Body of pancreas (tissue), 4 donors: ENCODE data around the gene PCSK4. TPM values are rescaled to one million over a fixed set of nuclear protein-coding genes. Genes with fewer than 3 reads are reported as not detected.

Source experiments
- ATAC-seq: fragments of 150-250 bp; one replicate; pipeline ENCODE4 v1.9.1; 2016
- DNase-seq, 4 donors: peaks; one replicate each; pipeline ENCODE4 v3.0.0-alpha.2; 2019
- H3K27ac ChIP-seq, 4 donors: fragments of 200-600 bp; sonication (generic); 1 replicate in 3 of 4; 2 replicates in 1 of 4; pipeline versions ENCODE4 v1.5.1 to v1.6.1; 2016 to 2019; ENCODE audit warnings: mild to moderate bottlenecking in 1 of 4, mixed read lengths in 1 of 4, moderate library complexity in 1 of 4
- H3K27me3 ChIP-seq, 2 donors: fragments of 200-600 bp; sonication (generic); one replicate each; pipeline ENCODE4 v1.6.0; 2016; ENCODE audit warnings: mild to moderate bottlenecking in 1 of 2
- H3K36me3 ChIP-seq, 2 donors: fragments of 200-600 bp; sonication (generic); replicated peaks in 1 of 2; 2 replicates each; pipeline ENCODE4 v1.5.1; 2016; ENCODE audit warnings: low read depth in 2 of 2; ENCODE audit not compliant: insufficient read depth in 1 of 2
- H3K4me1 ChIP-seq: fragments of 200-600 bp; sonication (generic); one replicate; pipeline ENCODE4 v1.6.0; 2016
- H3K4me3 ChIP-seq, 2 donors: fragments of 200-600 bp; sonication (generic); 1 replicate in 1 of 2; 2 replicates in 1 of 2; pipeline ENCODE4 v1.5.1; 2016 to 2019
- H3K9me3 ChIP-seq, 3 donors: fragments of 200-600 bp; sonication (generic); 1 replicate in 2 of 3; 2 replicates in 1 of 3; pipeline ENCODE4 v1.5.1; 2016
- POLR2A ChIP-seq, 3 donors: fragments of 450-650 bp; IDR thresholded peaks; one replicate each; pipeline ENCODE4 v1.6.1; 2016; ENCODE audit warnings: antibody characterized with exemption in 3 of 3, mild to moderate bottlenecking in 2 of 3
- WGBS, 2 donors: methylation state at CpG; one replicate each; pipeline ENCODE4 v1.1.5; 2017; 5-methylcytosine and 5-hydroxymethylcytosine counted together
- intact Hi-C: fragments of 100-400 bp; cut with DNase I; formaldehyde crosslinking; loops from one replicate; pipeline ENCODE4 v1.15.1; 2023
- total RNA-seq, 2 donors: library from RNA; depleted of rRNA; stranded (reverse); fragments of >200 nt; gene quantifications; one replicate each; pipeline ENCODE4 v1.1.0, GENCODE V29; 2016
- TF ChIP-seq, protein P1 (sequence below), 7 experiments: fragments of 450-650 bp in 4 of 7; fragments of 200-600 bp in 3 of 7; sonication (generic) in 3 of 7; IDR thresholded peaks; one replicate each; pipeline ENCODE4 v1.5.1; 2016 to 2019; ENCODE audit warnings: antibody characterized with exemption in 7 of 7

The PCSK4 gene
- total RNA-seq, 2 donors from 2014 or later = 5.2 to 10.9 TPM

DNA sequence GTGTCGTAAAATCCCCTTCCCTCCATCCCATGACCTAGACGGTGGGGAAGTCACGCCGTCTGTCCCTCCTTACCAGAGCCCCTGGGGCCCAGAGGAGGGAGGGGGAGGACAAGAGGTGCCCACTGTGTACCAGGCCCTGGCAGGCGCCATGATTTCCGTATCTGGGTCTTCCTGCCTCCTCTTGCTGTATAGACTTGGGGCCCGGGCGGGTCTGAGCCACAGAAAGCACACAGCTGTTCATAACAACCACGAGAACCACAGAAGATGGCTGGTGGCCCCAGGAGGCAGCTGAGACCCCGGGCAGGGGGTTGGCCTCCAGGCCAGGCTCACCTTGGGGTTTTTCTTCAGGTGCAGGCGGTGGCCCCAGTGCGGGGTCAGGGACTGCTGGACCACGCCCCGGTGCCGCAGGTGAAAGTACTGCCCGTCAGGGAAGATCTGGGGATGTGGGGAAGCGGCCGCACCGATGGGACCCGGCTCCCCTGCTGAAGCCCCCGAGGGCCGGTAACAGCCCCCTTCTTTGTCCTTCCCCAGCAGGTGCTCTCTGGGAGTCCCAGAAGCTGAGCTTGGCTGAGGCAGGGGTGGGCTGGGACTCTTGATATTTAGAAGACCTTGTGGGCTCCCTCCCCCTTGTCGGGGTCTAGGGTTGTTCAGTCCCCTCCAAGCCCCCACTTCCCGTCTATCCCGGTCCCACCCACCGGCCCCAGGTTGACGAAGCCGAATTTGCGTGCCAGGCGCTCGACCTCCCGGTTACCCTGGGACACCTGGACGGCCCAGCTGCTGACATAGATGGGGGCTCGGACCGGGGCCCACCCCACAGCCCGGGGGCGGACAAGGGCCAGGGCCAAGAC, 463 bp downstream of the PCSK4 start:
- Histone ChIP-seq H3K27me3 (no peaks in the 10 kb centered on the region), H3K9me3 (no peaks in the 10 kb centered on the region), H3K4me3 (peak overlapping the region; percentile 13 to 27), H3K27ac (peak overlapping the region; percentile 63 to 89 (median 76)), H3K36me3 (no peaks in the 10 kb centered on the region), H3K4me1 (peaks cover 37% of the 10 kb centered on the region)
- intact Hi-C loops = no loop called here
- 29 to 72% methylated on average over 10 to 37 of the region's 37 CpGs for WGBS, 2 donors
- peak in 1 of 4 donors; percentile 21 for DNase-seq
- no peak for ATAC-seq
- TF ChIP-seq POLR2A (IDR thresholded peaks at IDR 0.05) = peak in 2 of 3 donors; percentile 41 to 45
- TF ChIP-seq, protein P1, sequence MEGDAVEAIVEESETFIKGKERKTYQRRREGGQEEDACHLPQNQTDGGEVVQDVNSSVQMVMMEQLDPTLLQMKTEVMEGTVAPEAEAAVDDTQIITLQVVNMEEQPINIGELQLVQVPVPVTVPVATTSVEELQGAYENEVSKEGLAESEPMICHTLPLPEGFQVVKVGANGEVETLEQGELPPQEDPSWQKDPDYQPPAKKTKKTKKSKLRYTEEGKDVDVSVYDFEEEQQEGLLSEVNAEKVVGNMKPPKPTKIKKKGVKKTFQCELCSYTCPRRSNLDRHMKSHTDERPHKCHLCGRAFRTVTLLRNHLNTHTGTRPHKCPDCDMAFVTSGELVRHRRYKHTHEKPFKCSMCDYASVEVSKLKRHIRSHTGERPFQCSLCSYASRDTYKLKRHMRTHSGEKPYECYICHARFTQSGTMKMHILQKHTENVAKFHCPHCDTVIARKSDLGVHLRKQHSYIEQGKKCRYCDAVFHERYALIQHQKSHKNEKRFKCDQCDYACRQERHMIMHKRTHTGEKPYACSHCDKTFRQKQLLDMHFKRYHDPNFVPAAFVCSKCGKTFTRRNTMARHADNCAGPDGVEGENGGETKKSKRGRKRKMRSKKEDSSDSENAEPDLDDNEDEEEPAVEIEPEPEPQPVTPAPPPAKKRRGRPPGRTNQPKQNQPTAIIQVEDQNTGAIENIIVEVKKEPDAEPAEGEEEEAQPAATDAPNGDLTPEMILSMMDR (IDR thresholded peaks at IDR 0.05) = no peak

DNA sequence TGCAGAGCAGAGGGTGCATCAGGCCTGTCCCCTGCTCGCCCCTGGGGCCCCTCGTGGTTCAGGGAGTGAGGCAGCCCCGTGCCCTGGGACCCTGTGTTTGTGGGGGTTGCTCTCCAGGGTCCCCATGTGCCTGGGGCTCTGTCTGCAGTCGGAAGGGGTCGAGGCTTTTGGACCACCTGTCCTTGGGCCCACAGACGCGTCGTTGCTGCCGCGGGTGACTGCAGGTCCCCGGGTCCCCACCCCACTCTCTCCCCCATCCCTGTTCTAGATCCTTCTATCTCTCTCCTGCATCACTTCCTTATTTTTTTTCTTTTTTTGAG, 1.9 kb downstream of the PCSK4 start:
- ATAC-seq (no peak), DNase-seq (peak in 1 of 4 donors; percentile 11)
- Histone ChIP-seq H3K36me3 (no peaks in the 10 kb centered on the region), H3K4me1 (peaks cover 32% of the 10 kb centered on the region), H3K9me3 (no peaks in the 10 kb centered on the region), H3K27ac (no peak overlapping the region), H3K4me3 (no peak overlapping the region), H3K27me3 (no peaks in the 10 kb centered on the region)
- TF ChIP-seq POLR2A (IDR thresholded peaks at IDR 0.05) = no peak
- TF ChIP-seq, protein P1 (IDR thresholded peaks at IDR 0.05) = no peak
- 84 to 94% methylated on average over 8 to 11 of the region's 11 CpGs for WGBS, 2 donors
- intact Hi-C loops = no loop called here

DNA sequence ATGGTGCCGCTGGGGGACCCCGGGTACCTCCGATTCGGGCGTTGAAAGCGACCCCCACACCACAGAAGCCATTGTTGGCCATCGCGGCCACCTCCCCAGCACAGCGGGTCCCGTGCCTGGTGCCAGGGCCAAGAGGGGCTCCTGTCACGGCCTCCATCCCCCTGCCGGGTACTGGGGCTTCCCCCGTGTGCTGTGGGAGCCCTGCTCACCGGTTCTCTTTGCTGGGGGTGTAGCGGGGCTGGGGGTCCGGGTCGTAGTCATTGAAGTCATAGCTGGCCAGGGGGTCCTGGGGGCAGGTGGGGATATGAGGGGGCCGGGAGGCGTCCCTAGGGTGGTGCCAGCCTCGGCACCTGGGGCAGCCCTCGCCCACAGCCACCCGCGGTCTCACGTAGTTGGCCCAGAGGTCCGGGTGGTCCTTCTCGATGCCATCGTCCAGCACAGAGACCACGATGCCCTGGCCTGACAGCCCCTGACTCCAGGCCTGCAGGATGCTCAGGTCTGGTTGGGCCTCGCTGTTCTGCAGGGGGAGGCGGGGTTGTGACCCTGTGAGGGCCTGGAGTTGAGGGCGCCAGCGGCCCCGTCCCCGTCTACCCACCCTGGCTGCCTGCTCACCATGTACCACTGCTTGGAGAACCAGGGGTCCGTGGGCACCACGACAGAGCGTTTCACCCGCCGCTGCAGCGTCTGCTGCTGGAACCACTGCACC, 2.4 kb downstream of the PCSK4 start:
- Histone ChIP-seq H3K27ac (no peak overlapping the region), H3K36me3 (no peaks in the 10 kb centered on the region), H3K27me3 (no peaks in the 10 kb centered on the region), H3K4me1 (peaks cover 27% of the 10 kb centered on the region), H3K9me3 (no peaks in the 10 kb centered on the region), H3K4me3 (no peak overlapping the region)
- WGBS, 2 donors = 84 to 100% methylated on average over 5 to 9 of the region's 40 CpGs
- ATAC-seq = no peak
- DNase-seq = peak in 1 of 4 donors; percentile 10
- TF ChIP-seq, protein P1 (IDR thresholded peaks at IDR 0.05) = no peak
- TF ChIP-seq POLR2A (IDR thresholded peaks at IDR 0.05) = no peak
- intact Hi-C loops = no loop called here

DNA sequence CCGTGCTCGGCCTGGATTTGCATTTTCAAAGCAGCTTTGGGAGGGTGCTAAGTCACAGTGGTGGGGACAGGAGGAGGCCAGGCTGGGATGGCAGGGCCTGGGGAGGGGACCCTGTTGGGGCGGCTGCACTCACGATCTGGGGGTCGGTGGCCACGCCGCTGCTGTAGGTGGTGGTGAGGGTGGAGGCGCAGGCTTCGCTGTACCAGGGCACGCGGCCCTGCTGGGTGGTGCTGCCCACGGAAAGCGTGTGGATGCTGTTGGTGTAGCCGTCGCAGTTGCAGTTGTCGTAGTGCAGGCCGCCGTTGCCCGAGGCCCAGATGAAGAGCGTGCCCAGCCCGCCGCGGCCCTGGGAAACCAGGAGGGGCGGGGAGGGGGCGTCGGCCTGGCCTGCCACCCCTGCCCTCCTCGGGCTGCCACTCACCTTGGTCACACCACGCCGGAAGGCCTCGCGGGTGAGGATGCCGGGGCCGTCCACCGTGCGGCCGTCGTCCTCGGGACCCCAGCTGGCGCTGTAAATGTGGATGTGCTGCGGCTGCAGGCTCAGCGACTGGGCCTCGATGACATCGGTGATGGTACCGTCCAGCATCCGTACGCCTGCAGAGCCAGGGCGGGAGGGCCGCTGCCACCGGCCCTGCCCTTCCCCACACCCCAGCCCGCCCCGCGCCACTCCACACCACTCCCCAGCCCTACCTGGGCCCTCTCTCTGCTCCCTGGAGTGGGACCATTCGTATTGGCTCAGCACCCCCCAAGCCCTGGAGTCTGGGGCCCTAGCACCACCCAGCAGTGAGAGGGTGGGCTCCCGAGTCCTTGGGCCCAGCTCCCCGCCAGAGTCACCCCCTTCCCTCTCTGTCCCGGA, 3.2 kb downstream of the PCSK4 start:
- TF ChIP-seq POLR2A (IDR thresholded peaks at IDR 0.05) = no peak
- Histone ChIP-seq H3K36me3 (no peaks in the 10 kb centered on the region), H3K4me1 (peaks cover 19% of the 10 kb centered on the region), H3K27ac (no peak overlapping the region), H3K4me3 (no peak overlapping the region), H3K9me3 (no peaks in the 10 kb centered on the region), H3K27me3 (no peaks in the 10 kb centered on the region)
- DNase-seq (no peak), ATAC-seq (no peak)
- WGBS, 2 donors = 96 to 99% methylated on average over 16 to 48 of the region's 56 CpGs
- intact Hi-C loops = no loop called here

DNA sequence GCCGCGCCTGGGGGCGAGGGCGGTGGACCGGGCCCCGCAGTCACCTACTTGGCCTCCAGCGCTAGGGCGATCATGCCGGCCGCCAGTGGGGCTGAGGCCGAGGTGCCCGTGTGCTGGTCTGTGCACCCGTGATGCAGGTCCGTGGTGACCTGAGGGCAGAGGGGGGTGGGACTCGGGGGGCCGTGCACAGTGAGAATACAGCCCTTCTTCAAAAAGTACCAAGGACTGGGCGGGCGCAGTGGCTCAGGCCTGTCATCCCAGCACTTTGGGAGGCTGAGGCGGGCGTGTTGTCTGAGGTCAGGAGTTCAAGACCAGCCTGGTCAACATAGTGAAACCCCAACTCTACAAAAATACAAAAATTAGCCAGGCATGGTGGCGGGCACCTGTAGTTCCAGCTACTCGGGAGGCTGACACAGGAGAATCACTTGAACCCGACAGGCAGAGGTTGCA, 6.1 kb downstream of the PCSK4 start:
- TF ChIP-seq POLR2A (IDR thresholded peaks at IDR 0.05) = no peak
- TF ChIP-seq, protein P1 (IDR thresholded peaks at IDR 0.05) = no peak
- no peak overlapping the region for H3K4me3 ChIP-seq
- H3K27me3 ChIP-seq = no peaks in the 10 kb centered on the region
- H3K36me3 ChIP-seq = no peaks in the 10 kb centered on the region
- H3K27ac ChIP-seq = no peak overlapping the region
- WGBS, 2 donors = 77 to 94% methylated on average over 3 to 21 of the region's 23 CpGs
- H3K4me1 ChIP-seq = peaks cover 5% of the 10 kb centered on the region
- DNase-seq = no peak
- no peak for ATAC-seq
- intact Hi-C loops = no loop called here
- no peaks in the 10 kb centered on the region for H3K9me3 ChIP-seq
